Neural cell (in vitro differentiated cells): Measurements from ENCODE around the gene POLR3B. TPM values are rescaled to one million over a fixed set of nuclear protein-coding genes. Genes with fewer than 3 reads are reported as not detected.

Source experiments
- H2AFZ ChIP-seq: fragments of 200-600, 300-800 bp; sonication (generic), shearing (Covaris generic); 2 replicates; pipeline ENCODE4 v1.6.0; 2014; ENCODE audit warnings: low read depth, mild to moderate bottlenecking, antibody characterized with exemption, low read length, moderate library complexity
- H3F3A ChIP-seq: fragments of 200-600 bp; shearing (Covaris generic); 2 replicates; pipeline ENCODE4 v1.6.1; 2016; ENCODE audit warnings: mild to moderate bottlenecking, moderate library complexity, mixed read lengths, antibody characterized with exemption, low read length; ENCODE audit not compliant: insufficient read depth, poor library complexity, severe bottlenecking
- H3K27ac ChIP-seq: fragments of 200-600, 300-800 bp; sonication (generic), shearing (Covaris generic); 2 replicates; pipeline ENCODE4 v1.5.1; 2014; ENCODE audit warnings: mild to moderate bottlenecking, low read length, moderate library complexity
- H3K27me3 ChIP-seq: fragments of 300-800, 200-600 bp; sonication (generic), shearing (Covaris generic); 2 replicates; pipeline ENCODE4 v1.6.0; 2014; ENCODE audit warnings: mild to moderate bottlenecking, low read depth, low read length, moderate library complexity; ENCODE audit not compliant: insufficient read depth
- H3K36me3 ChIP-seq: fragments of 300-800, 200-600 bp; sonication (generic), shearing (Covaris generic); 2 replicates; pipeline ENCODE4 v1.5.1; 2014; ENCODE audit warnings: mild to moderate bottlenecking, antibody characterized with exemption, low read length, moderate library complexity; ENCODE audit not compliant: insufficient read depth
- H3K4me2 ChIP-seq: fragments of 300-800, 200-600 bp; sonication (generic), shearing (Covaris generic); 2 replicates; pipeline ENCODE4 v1.6.0; 2014; ENCODE audit warnings: mild to moderate bottlenecking, low read length
- H3K4me3 ChIP-seq: fragments of 300-800, 200-600 bp; sonication (generic), shearing (Covaris generic); 2 replicates; pipeline ENCODE4 v1.5.1; 2014; ENCODE audit warnings: mild to moderate bottlenecking, low read length, moderate library complexity
- H3K79me2 ChIP-seq: fragments of 200-600 bp; shearing (Covaris generic); replicated peaks from 2 replicates; pipeline ENCODE4 v1.6.0; 2014; ENCODE audit warnings: mild to moderate bottlenecking, low read length, moderate library complexity; ENCODE audit not compliant: insufficient read depth
- H3K9ac ChIP-seq: fragments of 300-800, 200-600 bp; sonication (generic), shearing (Covaris generic); 2 replicates; pipeline ENCODE4 v1.6.1; 2016; ENCODE audit warnings: mild to moderate bottlenecking, low read length, mixed read lengths
- H3K9me2 ChIP-seq: fragments of 200-600 bp; shearing (Covaris generic); 2 replicates; pipeline ENCODE4 v1.6.1; 2016; ENCODE audit warnings: mild to moderate bottlenecking, low read length, mixed read lengths; ENCODE audit not compliant: insufficient read depth
- H3K9me3 ChIP-seq: fragments of 200-600, 300-800 bp; sonication (generic), shearing (Covaris generic); 2 replicates; pipeline ENCODE4 v1.6.1; 2016; ENCODE audit warnings: mild to moderate bottlenecking, mixed run types, low read length, moderate library complexity, mixed read lengths
- H4K20me1 ChIP-seq: fragments of 200-600 bp; shearing (Covaris generic); 2 replicates; pipeline ENCODE4 v1.6.1; 2016; ENCODE audit warnings: mild to moderate bottlenecking, mixed run types; ENCODE audit not compliant: insufficient read depth
- EP300 ChIP-seq: fragments of 450-650 bp; conservative IDR thresholded peaks from 2 replicates; pipeline ENCODE4 v1.6.1; 2014; ENCODE audit warnings: antibody characterized with exemption, mild to moderate bottlenecking, moderate library complexity; ENCODE audit not compliant: poor library complexity, severe bottlenecking
- EZH2 ChIP-seq: fragments of 200-600, 300-800 bp; shearing (Covaris generic), sonication (generic); IDR thresholded peaks from 2 replicates; pipeline ENCODE4 v1.6.1; 2014; ENCODE audit warnings: antibody characterized with exemption, low read length, borderline replicate concordance, mild to moderate bottlenecking; ENCODE audit not compliant: insufficient read depth, poor library complexity, severe bottlenecking
- MXI1 ChIP-seq: fragments of 450-650 bp; conservative IDR thresholded peaks from 2 replicates; pipeline ENCODE4 v1.6.1; 2014; ENCODE audit warnings: antibody characterized with exemption, mild to moderate bottlenecking; ENCODE audit not compliant: poor library complexity, severe bottlenecking
- POLR2AphosphoS5 ChIP-seq: IDR thresholded peaks from 2 replicates; pipeline ENCODE4 v1.6.1; 2012
- RAD21 ChIP-seq: fragments of 450-650 bp; conservative IDR thresholded peaks from 2 replicates; pipeline ENCODE4 v1.6.1; 2014; ENCODE audit warnings: antibody characterized with exemption, mild to moderate bottlenecking, moderate library complexity
- REST ChIP-seq: IDR thresholded peaks from 2 replicates; pipeline ENCODE4 v1.6.1; 2012; ENCODE audit warnings: borderline replicate concordance
- TAF1 ChIP-seq: IDR thresholded peaks from 2 replicates; pipeline ENCODE4 v1.6.1; 2012; ENCODE audit warnings: low read depth
- polyA plus RNA-seq: library from polyadenylated mRNA; depleted of rRNA; stranded (reverse); fragments of >200 nt; gene quantifications from 2 replicates; pipeline ENCODE4 v1.2.3, GENCODE V29; 2014
- TF ChIP-seq, protein P1 (sequence below): fragments of 450-650 bp; IDR thresholded peaks from 2 replicates; pipeline ENCODE4 v1.5.1; 2014; ENCODE audit warnings: antibody characterized with exemption, mild to moderate bottlenecking, moderate library complexity; ENCODE audit not compliant: poor library complexity, severe bottlenecking

Gene POLR3B
- polyA plus RNA-seq, 1 donor from 2014 or later: 4.3 TPM

GRCh38 chr12:106329231-106329982, 28.1 kb upstream of the POLR3B start:
- no peak overlapping the region for H3K4me2 ChIP-seq
- H3F3A ChIP-seq: no peaks in the 10 kb centered on the region
- H3K9ac ChIP-seq: no peak overlapping the region
- H3K36me3 ChIP-seq: peaks cover 3% of the 10 kb centered on the region
- H4K20me1 ChIP-seq: no peaks in the 10 kb centered on the region
- no peak overlapping the region for H3K27ac ChIP-seq
- no peak overlapping the region for H2AFZ ChIP-seq
- H3K9me2 ChIP-seq: no peaks in the 10 kb centered on the region
- no peaks in the 10 kb centered on the region for H3K79me2 ChIP-seq
- no peak overlapping the region for H3K4me3 ChIP-seq
- no peak for TF ChIP-seq EZH2
- TF ChIP-seq MXI1: no peak
- no peak for TF ChIP-seq RAD21
- TF ChIP-seq TAF1: no peak
- TF ChIP-seq REST: no peak
- TF ChIP-seq, protein P1, sequence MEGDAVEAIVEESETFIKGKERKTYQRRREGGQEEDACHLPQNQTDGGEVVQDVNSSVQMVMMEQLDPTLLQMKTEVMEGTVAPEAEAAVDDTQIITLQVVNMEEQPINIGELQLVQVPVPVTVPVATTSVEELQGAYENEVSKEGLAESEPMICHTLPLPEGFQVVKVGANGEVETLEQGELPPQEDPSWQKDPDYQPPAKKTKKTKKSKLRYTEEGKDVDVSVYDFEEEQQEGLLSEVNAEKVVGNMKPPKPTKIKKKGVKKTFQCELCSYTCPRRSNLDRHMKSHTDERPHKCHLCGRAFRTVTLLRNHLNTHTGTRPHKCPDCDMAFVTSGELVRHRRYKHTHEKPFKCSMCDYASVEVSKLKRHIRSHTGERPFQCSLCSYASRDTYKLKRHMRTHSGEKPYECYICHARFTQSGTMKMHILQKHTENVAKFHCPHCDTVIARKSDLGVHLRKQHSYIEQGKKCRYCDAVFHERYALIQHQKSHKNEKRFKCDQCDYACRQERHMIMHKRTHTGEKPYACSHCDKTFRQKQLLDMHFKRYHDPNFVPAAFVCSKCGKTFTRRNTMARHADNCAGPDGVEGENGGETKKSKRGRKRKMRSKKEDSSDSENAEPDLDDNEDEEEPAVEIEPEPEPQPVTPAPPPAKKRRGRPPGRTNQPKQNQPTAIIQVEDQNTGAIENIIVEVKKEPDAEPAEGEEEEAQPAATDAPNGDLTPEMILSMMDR: no peak
- peaks cover 6% of the 10 kb centered on the region for H3K9me3 ChIP-seq
- no peaks in the 10 kb centered on the region for H3K27me3 ChIP-seq

DNA sequence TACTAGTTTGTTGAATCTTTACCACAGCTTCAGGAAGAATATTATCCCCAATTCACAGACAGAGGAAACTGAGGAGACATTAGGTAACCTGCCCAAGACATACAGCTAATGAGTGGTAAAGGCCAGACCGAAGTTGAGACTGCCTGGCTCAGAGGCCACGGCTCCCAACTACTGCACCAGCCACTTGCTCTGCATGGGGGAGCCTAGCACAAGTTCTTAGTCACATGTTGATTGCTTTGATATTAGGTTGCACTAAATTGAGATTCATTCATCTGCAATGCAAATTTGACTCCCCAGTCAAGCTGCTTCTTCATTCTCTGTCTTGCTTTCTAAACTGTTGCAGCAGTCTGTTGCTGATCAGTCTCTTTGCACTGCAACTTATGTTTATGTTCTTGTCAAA, 25.9 kb upstream of the POLR3B start:
- Histone ChIP-seq H3K9ac (no peak overlapping the region), H3F3A (no peaks in the 10 kb centered on the region), H2AFZ (no peak overlapping the region), H3K36me3 (peaks cover 3% of the 10 kb centered on the region), H3K9me3 (peaks cover 6% of the 10 kb centered on the region), H3K27me3 (no peaks in the 10 kb centered on the region), H3K79me2 (no peaks in the 10 kb centered on the region), H4K20me1 (no peaks in the 10 kb centered on the region), H3K4me2 (no peak overlapping the region), H3K27ac (no peak overlapping the region), H3K9me2 (no peaks in the 10 kb centered on the region), H3K4me3 (no peak overlapping the region)
- TF ChIP-seq EP300: no peak
- TF ChIP-seq TAF1: no peak
- TF ChIP-seq MXI1: no peak
- TF ChIP-seq POLR2AphosphoS5: no peak
- TF ChIP-seq EZH2: no peak
- no peak for TF ChIP-seq REST
- no peak for TF ChIP-seq RAD21
- TF ChIP-seq, protein P1: no peak
